Endodermal cell (in vitro differentiated cells): ENCODE results near the gene GLYATL1. TPM values are rescaled to one million over a fixed set of nuclear protein-coding genes. Genes with fewer than 3 reads are reported as not detected.

Source experiments
- DNase-seq: peaks from one replicate; pipeline ENCODE4 v3.0.0-alpha.2; 2017
- H3K27ac ChIP-seq: 2 replicates; pipeline ENCODE4 v1.5.1; 2013; ENCODE audit warnings: mild to moderate bottlenecking, low read depth, low read length, moderate library complexity
- H3K27me3 ChIP-seq: 2 replicates; pipeline ENCODE4 v1.6.1; 2013; ENCODE audit warnings: mild to moderate bottlenecking, low read length, moderate library complexity; ENCODE audit not compliant: insufficient read depth, control insufficient read depth, poor library complexity, severe bottlenecking
- H3K36me3 ChIP-seq: 2 replicates; pipeline ENCODE4 v1.7.0; 2013; ENCODE audit warnings: mild to moderate bottlenecking, low read length, moderate library complexity; ENCODE audit not compliant: control insufficient read depth, insufficient read depth
- H3K4me1 ChIP-seq: one replicate; pipeline ENCODE4 v1.7.0; 2013; ENCODE audit warnings: low read length; ENCODE audit not compliant: control insufficient read depth, insufficient read depth
- H3K4me3 ChIP-seq: 2 replicates; pipeline ENCODE4 v1.5.1; 2013; ENCODE audit warnings: mild to moderate bottlenecking, low read length, moderate library complexity
- H3K9ac ChIP-seq: 2 replicates; pipeline ENCODE4 v1.6.1; 2013; ENCODE audit warnings: mild to moderate bottlenecking, low read length, moderate library complexity; ENCODE audit not compliant: poor library complexity, severe bottlenecking; ENCODE audit errors: extremely low read depth
- H3K9me3 ChIP-seq: 2 replicates; pipeline ENCODE4 v1.6.1; 2013; ENCODE audit warnings: mild to moderate bottlenecking, low read length, moderate library complexity; ENCODE audit not compliant: control insufficient read depth
- H3K27ac Mint-ChIP-seq: 2 replicates; pipeline ENCODE4 v1.8.0; 2020; ENCODE audit warnings: mixed read lengths
- H3K27me3 Mint-ChIP-seq: 2 replicates; pipeline ENCODE4 v1.8.0; 2021; ENCODE audit warnings: mild to moderate bottlenecking, mixed read lengths; ENCODE audit not compliant: insufficient read depth
- H3K36me3 Mint-ChIP-seq: 2 replicates; pipeline ENCODE4 v1.8.0; 2020; ENCODE audit warnings: low read depth, mixed read lengths
- H3K4me1 Mint-ChIP-seq: 2 replicates; pipeline ENCODE4 v1.8.0; 2020; ENCODE audit warnings: mixed read lengths
- H3K4me3 Mint-ChIP-seq: 2 replicates; pipeline ENCODE4 v1.8.0; 2020; ENCODE audit warnings: mild to moderate bottlenecking, moderate library complexity, mixed read lengths
- H3K9me3 Mint-ChIP-seq: 2 replicates; pipeline ENCODE4 v1.8.0; 2020; ENCODE audit warnings: mild to moderate bottlenecking, mixed read lengths
- WGBS, 2 experiments: methylation state at CpG; one replicate each; pipeline versions ENCODE4 v1.1.5 to v1.1.7; 2013; ENCODE audit warnings: missing lambda C conversion rate in 2 of 2, mixed read lengths in 1 of 2; ENCODE audit not compliant: insufficient coverage in 1 of 2, insufficient read length in 1 of 2; 5-methylcytosine and 5-hydroxymethylcytosine counted together
- long read RNA-seq, 4 experiments: library from polyadenylated mRNA in 2 of 4; library from RNA in 1 of 4; library from capped mRNA in 1 of 4; stranded (forward) in 3 of 4; unstranded in 1 of 4; transcript quantifications; one replicate each; pipeline ENCODE4 v2.0.0, GENCODE V29; 2020 to 2021; ENCODE audit warnings: inconsistent platforms in 1 of 4
- polyA plus RNA-seq, 2 experiments: library from polyadenylated mRNA; stranded (reverse); fragments of 50-300 nt; gene quantifications; one replicate each; pipeline ENCODE4 v1.2.3, GENCODE V29; 2013
- total RNA-seq, 2 donors: library from RNA; stranded (reverse); fragmentation: NEBNext Ultra II Directional in 1 of 2; extraction: Animal tissue kit (Norgen Biotek cat#: 25700) in 1 of 2; gene quantifications; 2 replicates in 1 of 2; 3 replicates in 1 of 2; pipeline ENCODE4 v1.2.1, GENCODE V29; 2021
- TF ChIP-seq, protein P1 (sequence below): fragments of 200-600 bp; sonication (generic); conservative IDR thresholded peaks from 2 replicates; pipeline ENCODE4 v1.5.0; 2021; ENCODE audit warnings: antibody characterized with exemption, mild to moderate bottlenecking

Gene GLYATL1, protein sequence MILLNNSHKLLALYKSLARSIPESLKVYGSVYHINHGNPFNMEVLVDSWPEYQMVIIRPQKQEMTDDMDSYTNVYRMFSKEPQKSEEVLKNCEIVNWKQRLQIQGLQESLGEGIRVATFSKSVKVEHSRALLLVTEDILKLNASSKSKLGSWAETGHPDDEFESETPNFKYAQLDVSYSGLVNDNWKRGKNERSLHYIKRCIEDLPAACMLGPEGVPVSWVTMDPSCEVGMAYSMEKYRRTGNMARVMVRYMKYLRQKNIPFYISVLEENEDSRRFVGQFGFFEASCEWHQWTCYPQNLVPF
- total RNA-seq = 10 to 100 TPM in 1 of 2 donors, 1 to 10 TPM in 1; 5.0 to 12.5 TPM
- polyA plus RNA-seq (2013, experiment 1 of 2) = 5.3 TPM
- polyA plus RNA-seq (2013, experiment 2 of 2) = 5.3 TPM
- long read RNA-seq, experiment 1, partial matches to known transcripts = 1 of 6 reads
- long read RNA-seq, experiment 1, other reads (novel, unspliced or antisense) = 4 of 6 reads
- long read RNA-seq, experiment 2, partial matches to known transcripts = 0 of 3 reads
- long read RNA-seq, experiment 2, other reads (novel, unspliced or antisense) = 3 of 3 reads
- long read RNA-seq, experiment 3, partial matches to known transcripts = 0 of 15 reads
- long read RNA-seq, experiment 3, other reads (novel, unspliced or antisense) = 15 of 15 reads
- long read RNA-seq, experiment 4, partial matches to known transcripts = 0 of 10 reads
- long read RNA-seq, experiment 4, other reads (novel, unspliced or antisense) = 9 of 10 reads

DNA sequence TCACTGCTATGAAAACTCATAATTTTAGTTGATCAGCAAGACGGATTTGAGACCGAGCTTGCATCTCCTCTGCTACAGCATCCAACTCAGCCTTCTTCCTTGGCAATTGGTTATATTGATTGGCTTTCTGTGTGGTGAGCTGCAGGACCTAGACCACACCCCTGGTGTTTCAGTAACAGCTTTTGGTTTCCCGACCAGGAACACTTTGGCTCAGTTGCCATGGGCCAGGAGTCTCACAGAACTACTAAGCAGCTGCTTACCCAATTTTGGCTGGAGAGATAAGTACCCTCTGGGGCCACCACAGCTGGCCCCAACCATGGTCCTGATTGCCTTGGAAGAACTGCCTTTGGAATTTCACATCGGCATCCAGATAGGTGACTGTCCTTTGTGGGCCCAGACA lies at the start of gene GLYATL1:
Gene GLYATL1 (plus strand): TSS at position 212 of the 400 bp plus-strand sequence. CDS start 7,600 bp downstream, outside the sequence.
- no peaks in the 10 kb centered on the region for H3K36me3 ChIP-seq
- no peak within 1 kb of the TSS for H3K27ac Mint-ChIP-seq
- H3K4me3 ChIP-seq = no peak within 1 kb of the TSS
- peaks cover 13% of the 10 kb centered on the region for H3K27me3 Mint-ChIP-seq
- no peak for DNase-seq
- no peak within 1 kb of the TSS for H3K9ac ChIP-seq
- no peaks in the 10 kb centered on the region for H3K4me1 ChIP-seq
- H3K4me1 Mint-ChIP-seq = no peaks in the 10 kb centered on the region
- TF ChIP-seq, protein P1, sequence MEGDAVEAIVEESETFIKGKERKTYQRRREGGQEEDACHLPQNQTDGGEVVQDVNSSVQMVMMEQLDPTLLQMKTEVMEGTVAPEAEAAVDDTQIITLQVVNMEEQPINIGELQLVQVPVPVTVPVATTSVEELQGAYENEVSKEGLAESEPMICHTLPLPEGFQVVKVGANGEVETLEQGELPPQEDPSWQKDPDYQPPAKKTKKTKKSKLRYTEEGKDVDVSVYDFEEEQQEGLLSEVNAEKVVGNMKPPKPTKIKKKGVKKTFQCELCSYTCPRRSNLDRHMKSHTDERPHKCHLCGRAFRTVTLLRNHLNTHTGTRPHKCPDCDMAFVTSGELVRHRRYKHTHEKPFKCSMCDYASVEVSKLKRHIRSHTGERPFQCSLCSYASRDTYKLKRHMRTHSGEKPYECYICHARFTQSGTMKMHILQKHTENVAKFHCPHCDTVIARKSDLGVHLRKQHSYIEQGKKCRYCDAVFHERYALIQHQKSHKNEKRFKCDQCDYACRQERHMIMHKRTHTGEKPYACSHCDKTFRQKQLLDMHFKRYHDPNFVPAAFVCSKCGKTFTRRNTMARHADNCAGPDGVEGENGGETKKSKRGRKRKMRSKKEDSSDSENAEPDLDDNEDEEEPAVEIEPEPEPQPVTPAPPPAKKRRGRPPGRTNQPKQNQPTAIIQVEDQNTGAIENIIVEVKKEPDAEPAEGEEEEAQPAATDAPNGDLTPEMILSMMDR = no peak
- no peaks in the 10 kb centered on the region for H3K36me3 Mint-ChIP-seq
- no peaks in the 10 kb centered on the region for H3K27me3 ChIP-seq
- no peak within 1 kb of the TSS for H3K4me3 Mint-ChIP-seq
- no peaks in the 10 kb centered on the region for H3K9me3 Mint-ChIP-seq
- WGBS, 2 experiments = 85 to 95% methylated on average over 2 to 4 of the region's 4 CpGs
- H3K9me3 ChIP-seq = no peaks in the 10 kb centered on the region
- H3K27ac ChIP-seq = no peak within 1 kb of the TSS

DNA sequence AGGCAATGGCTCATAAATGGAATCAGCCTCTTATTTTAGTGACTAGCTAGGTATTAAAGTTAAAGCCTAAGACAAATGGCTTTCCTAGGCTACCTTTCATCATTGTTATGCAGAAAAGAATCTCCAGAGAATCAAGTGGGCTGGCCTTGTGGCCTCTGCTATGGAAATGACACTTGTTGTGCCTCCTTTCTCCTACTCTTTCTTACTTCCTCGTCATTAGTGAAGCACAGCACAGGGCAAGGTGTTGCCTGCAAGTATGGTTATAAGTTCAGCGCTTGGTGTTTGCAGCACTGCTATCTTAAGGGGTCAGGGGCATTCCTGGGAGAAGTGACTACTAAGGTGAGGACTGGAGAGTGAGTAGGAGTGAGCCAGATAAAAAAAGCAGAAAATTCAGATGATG lies 45.4 kb upstream of the GLYATL1 start:
- TF ChIP-seq, protein P1 = no peak
- no peak overlapping the region for H3K27ac Mint-ChIP-seq
- peaks cover 2% of the 10 kb centered on the region for H3K4me1 Mint-ChIP-seq
- H3K4me3 Mint-ChIP-seq = no peak overlapping the region
- no peaks in the 10 kb centered on the region for H3K36me3 ChIP-seq
- H3K27ac ChIP-seq = no peak overlapping the region
- 58 to 80% methylated on average over 2 of the region's 2 CpGs for WGBS, 2 experiments
- peaks cover 3% of the 10 kb centered on the region for H3K9me3 Mint-ChIP-seq
- no peaks in the 10 kb centered on the region for H3K4me1 ChIP-seq
- no peak for DNase-seq
- H3K4me3 ChIP-seq = no peak overlapping the region
- no peak overlapping the region for H3K9ac ChIP-seq
- H3K36me3 Mint-ChIP-seq = no peaks in the 10 kb centered on the region
- no peaks in the 10 kb centered on the region for H3K27me3 Mint-ChIP-seq
- peaks cover 8% of the 10 kb centered on the region for H3K9me3 ChIP-seq
- no peaks in the 10 kb centered on the region for H3K27me3 ChIP-seq

GRCh38 chr11:58898106-58898505 lies 41.2 kb upstream of the GLYATL1 start:
- Mint-ChIP-seq H3K9me3 (no peaks in the 10 kb centered on the region), H3K36me3 (no peaks in the 10 kb centered on the region), H3K27me3 (peaks cover 20% of the 10 kb centered on the region), H3K4me1 (peaks cover 8% of the 10 kb centered on the region), H3K4me3 (no peak overlapping the region), H3K27ac (no peak overlapping the region)
- Histone ChIP-seq H3K9ac (no peak overlapping the region), H3K4me3 (no peak overlapping the region), H3K27ac (no peak overlapping the region), H3K9me3 (peaks cover 8% of the 10 kb centered on the region), H3K36me3 (no peaks in the 10 kb centered on the region), H3K4me1 (no peaks in the 10 kb centered on the region), H3K27me3 (no peaks in the 10 kb centered on the region)
- WGBS, 2 experiments = 64% methylated on average over 1 of the region's 1 CpG; no CpG with 5 or more reads in 1 of the 2 experiments
- TF ChIP-seq, protein P1 = no peak
- no peak for DNase-seq
